HCT116 (cell line): Measurements from ENCODE around the gene CLIC6. TPM values are rescaled to one million over a fixed set of nuclear protein-coding genes. Genes with fewer than 3 reads are reported as not detected.

Experiments used
- ATAC-seq: fragments of 200-7000 bp; cut with Tn5 transposase; 2 replicates; pipeline ENCODE4 v1.9.1; 2020; ENCODE audit warnings: mild to moderate bottlenecking, moderate library complexity
- BruUV-seq: library from RNA; stranded (reverse); fragments of 400-500 nt; replicated peaks from 2 replicates; lab custom pipeline; 2021; lab: Mats Ljungman, UMichigan
- CTCF ChIA-PET: fragments of 300-600 bp; sonication (Branson Sonifier 250); formaldehyde crosslinking; loops from one replicate; lab custom pipeline; 2021; ENCODE audit warnings: antibody characterized with exemption; lab: Charles Lee
- POLR2A ChIA-PET: fragments of 300-600, 350-600 bp; sonication (Branson Sonifier 250); formaldehyde crosslinking; loops from one replicate; lab custom pipeline; 2021; ENCODE audit warnings: antibody characterized with exemption; lab: Charles Lee
- RAD21 ChIA-PET, 2 experiments: fragments of 300-600 bp; sonication (Branson Sonifier 250); formaldehyde crosslinking; loops; one replicate each; lab custom pipeline; 2023; ENCODE audit warnings: low total read pairs in 2 of 2; ENCODE audit not compliant: uncharacterized antibody in 2 of 2, unreplicated experiment in 2 of 2, low non-redundant PET in 1 of 2; lab: Charles Lee
- DNase-seq: peaks from one replicate; pipeline ENCODE4 v3.0.0-alpha.2; 2010; ENCODE audit warnings: low read depth, low spot score
- H2AFZ ChIP-seq: fragments of 200-600 bp; shearing (Covaris generic), sonication (generic); 2 replicates; pipeline ENCODE4 v1.6.1; 2017; ENCODE audit warnings: low read depth, mixed run types, mixed read lengths, antibody characterized with exemption, low read length; ENCODE audit not compliant: poor library complexity, severe bottlenecking
- H3K27ac ChIP-seq: 2 replicates; pipeline ENCODE4 v1.5.1; 2012; ENCODE audit warnings: low read depth, low read length
- H3K27me3 ChIP-seq: fragments of 200-600 bp; sonication (generic); 2 replicates; pipeline ENCODE4 v1.6.1; 2016; ENCODE audit warnings: mixed run types, low read length, mixed read lengths; ENCODE audit not compliant: insufficient read depth
- H3K36me3 ChIP-seq, 2 experiments: fragments of 200-500 bp in 1 of 2; fragments of 200-600 bp in 1 of 2; sonication (Bioruptor generic) in 1 of 2; sonication (generic) in 1 of 2; 2 replicates each; pipeline versions ENCODE4 v1.5.1 to v1.6.1; 2014 to 2016; ENCODE audit warnings: low read length in 2 of 2, inconsistent platforms in 1 of 2, mixed read lengths in 1 of 2, mixed run types in 1 of 2; ENCODE audit not compliant: insufficient read depth in 2 of 2, control insufficient read depth in 1 of 2
- H3K4me1 ChIP-seq, 2 experiments: fragments of 200-600 bp in 1 of 2; sonication (generic) in 1 of 2; 2 replicates each; pipeline versions ENCODE4 v1.5.1 to v1.6.1; 2012 to 2017; ENCODE audit warnings: low read length in 2 of 2, inconsistent platforms in 1 of 2, mild to moderate bottlenecking in 1 of 2, mixed read lengths in 1 of 2, mixed run types in 1 of 2, moderate library complexity in 1 of 2; ENCODE audit not compliant: insufficient read depth in 2 of 2, control insufficient read depth in 1 of 2
- H3K4me2 ChIP-seq: fragments of 200-600 bp; sonication (generic); 2 replicates; pipeline ENCODE4 v1.6.1; 2017; ENCODE audit warnings: mixed run types, low read length, mixed read lengths
- H3K4me3 ChIP-seq, 2 experiments: fragments of 200-600 bp in 1 of 2; sonication (generic) in 1 of 2; replicated peaks in 1 of 2; 2 replicates each; pipeline ENCODE4 v1.5.1; 2011 to 2016; ENCODE audit warnings: low read length in 2 of 2, control low read depth in 1 of 2, low read depth in 1 of 2, mild to moderate bottlenecking in 1 of 2, mixed read lengths in 1 of 2, mixed run types in 1 of 2
- H3K79me2 ChIP-seq: fragments of 200-600 bp; sonication (generic); 2 replicates; pipeline ENCODE4 v1.6.1; 2017; ENCODE audit warnings: mild to moderate bottlenecking, mixed run types, low read length, moderate library complexity, mixed read lengths; ENCODE audit not compliant: insufficient read depth
- H3K9ac ChIP-seq: fragments of 200-600 bp; sonication (generic); 2 replicates; pipeline ENCODE4 v1.6.1; 2016; ENCODE audit warnings: low read length, mixed read lengths
- H3K9me2 ChIP-seq: fragments of 200-600 bp; sonication (generic), shearing (Covaris generic); 2 replicates; pipeline ENCODE4 v1.6.1; 2017; ENCODE audit warnings: mixed run types, mild to moderate bottlenecking, moderate library complexity; ENCODE audit not compliant: insufficient read depth
- H3K9me3 ChIP-seq, 2 experiments: fragments of 200-500 bp in 1 of 2; fragments of 200-600 bp in 1 of 2; sonication (Bioruptor generic) in 1 of 2; sonication (generic) in 1 of 2; 2 replicates each; pipeline ENCODE4 v1.6.1; 2014 to 2017; ENCODE audit warnings: low read length in 2 of 2, mixed read lengths in 2 of 2, inconsistent platforms in 1 of 2, low read depth in 1 of 2, mild to moderate bottlenecking in 1 of 2, mixed run types in 1 of 2, moderate library complexity in 1 of 2; ENCODE audit not compliant: control insufficient read depth in 1 of 2, insufficient read depth in 1 of 2
- H4K20me1 ChIP-seq: fragments of 200-600 bp; sonication (generic), shearing (Covaris generic); 2 replicates; pipeline ENCODE4 v1.6.1; 2017; ENCODE audit warnings: mixed run types, mild to moderate bottlenecking, moderate library complexity; ENCODE audit not compliant: insufficient read depth
- CBX3 ChIP-seq: IDR thresholded peaks from 2 replicates; pipeline ENCODE4 v1.6.1; 2012; ENCODE audit warnings: low read depth
- CEBPB ChIP-seq: IDR thresholded peaks from 2 replicates; pipeline ENCODE4 v1.6.1; 2012; ENCODE audit warnings: low read depth
- CTCF ChIP-seq, 3 experiments: fragments of 200-600 bp in 1 of 3; sonication (generic) in 1 of 3; IDR thresholded peaks in 2 of 3; conservative IDR thresholded peaks in 1 of 3; 2 replicates each; pipeline ENCODE4 v1.5.1; 2012 to 2017; ENCODE audit warnings: low read depth in 2 of 3, low read length in 2 of 3, antibody characterized with exemption in 1 of 3, borderline replicate concordance in 1 of 3, control low read depth in 1 of 3, mild to moderate bottlenecking in 1 of 3, mixed read lengths in 1 of 3, mixed run types in 1 of 3, moderate library complexity in 1 of 3; ENCODE audit not compliant: insufficient read depth in 1 of 3
- ELF1 ChIP-seq: IDR thresholded peaks from 2 replicates; pipeline ENCODE4 v1.6.1; 2012; ENCODE audit warnings: low read depth, borderline replicate concordance
- EZH2 ChIP-seq: fragments of 200-600 bp; sonication (generic); IDR thresholded peaks from 2 replicates; pipeline ENCODE4 v1.6.1; 2017; ENCODE audit warnings: antibody characterized with exemption, mixed run types
- FOSL1 ChIP-seq: IDR thresholded peaks from 2 replicates; pipeline ENCODE4 v1.6.1; 2012; ENCODE audit warnings: low read depth
- JUND ChIP-seq: IDR thresholded peaks from 2 replicates; pipeline ENCODE4 v1.6.1; 2012
- POLR2A ChIP-seq: IDR thresholded peaks from 2 replicates; pipeline ENCODE4 v1.7.0; 2011; ENCODE audit warnings: borderline replicate concordance; ENCODE audit not compliant: insufficient read depth, insufficient read length; ENCODE audit errors: extremely low read depth
- POLR2AphosphoS5 ChIP-seq: IDR thresholded peaks from 2 replicates; pipeline ENCODE4 v1.6.1; 2011; ENCODE audit warnings: mild to moderate bottlenecking, low read depth, low read length, moderate library complexity
- RAD21 ChIP-seq: IDR thresholded peaks from 2 replicates; pipeline ENCODE4 v1.6.1; 2012; ENCODE audit warnings: low read depth, mild to moderate bottlenecking
- REST ChIP-seq: IDR thresholded peaks from 2 replicates; pipeline ENCODE4 v1.6.1; 2012; ENCODE audit warnings: low read depth
- SIN3A ChIP-seq: IDR thresholded peaks from 2 replicates; pipeline ENCODE4 v1.6.1; 2012; ENCODE audit warnings: low read depth
- TCF7L2 ChIP-seq: IDR thresholded peaks from 2 replicates; pipeline ENCODE4 v1.7.0; 2011; ENCODE audit warnings: borderline replicate concordance, inconsistent platforms; ENCODE audit not compliant: insufficient read depth, insufficient read length; ENCODE audit errors: extremely low read depth
- YY1 ChIP-seq: IDR thresholded peaks from 2 replicates; pipeline ENCODE4 v1.6.1; 2011; ENCODE audit warnings: low read length, low read depth, moderate library complexity, mild to moderate bottlenecking; ENCODE audit not compliant: insufficient replicate concordance; ENCODE audit errors: extremely low read depth
- ZFX ChIP-seq: fragments of 450-650 bp; IDR thresholded peaks from 2 replicates; pipeline ENCODE4 v1.6.1; 2017
- ZNF274 ChIP-seq: fragments of 200-500 bp; sonication (Bioruptor generic); IDR thresholded peaks from 2 replicates; pipeline ENCODE4 v1.6.1; 2014; ENCODE audit warnings: mild to moderate bottlenecking, low read depth, low read length, inconsistent platforms
- intact Hi-C: fragments of 100-400 bp; cut with micrococcal nuclease; formaldehyde crosslinking; loops from 2 replicates; pipeline ENCODE4 v1.10.0; 2022
- total RNA-seq: library from RNA; stranded (reverse); gene quantifications from one replicate; pipeline ENCODE4 v1.2.1, GENCODE V29; 2021; ENCODE audit not compliant: unreplicated experiment
- TF ChIP-seq, protein P1 (sequence below): IDR thresholded peaks from 2 replicates; pipeline ENCODE4 v1.6.1; 2012
- TF ChIP-seq, protein P2 (sequence below): IDR thresholded peaks from 2 replicates; pipeline ENCODE4 v1.6.1; 2011; ENCODE audit warnings: mild to moderate bottlenecking, low read length, moderate library complexity; ENCODE audit not compliant: insufficient replicate concordance; ENCODE audit errors: extremely low read depth

Gene CLIC6
- total RNA-seq, 1 experiment from 2014 or later: 0.05 TPM

- H3K79me2 ChIP-seq: no peaks in the 10 kb centered on the region
- H3K4me3 ChIP-seq: no peak overlapping the region
- ChIA-PET CTCF (no interaction called here), RAD21 (no interaction called here), POLR2A (no interaction called here)
- no peak for DNase-seq
- ATAC-seq: no peak
- H3K4me2 ChIP-seq: no peak overlapping the region
- intact Hi-C loops: no loop called here
- no TSS peak for BruUV-seq
- H3K36me3 ChIP-seq: no peaks in the 10 kb centered on the region
- H3K27me3 ChIP-seq: no peaks in the 10 kb centered on the region
- no peak overlapping the region for H3K27ac ChIP-seq
- no peaks in the 10 kb centered on the region for H4K20me1 ChIP-seq
- H3K9me2 ChIP-seq: no peaks in the 10 kb centered on the region
- no peak overlapping the region for H2AFZ ChIP-seq
- H3K4me1 ChIP-seq: no peaks in the 10 kb centered on the region
- H3K9me3 ChIP-seq: no peaks in the 10 kb centered on the region
- H3K9ac ChIP-seq: no peak overlapping the region
- TF ChIP-seq, protein P1, sequence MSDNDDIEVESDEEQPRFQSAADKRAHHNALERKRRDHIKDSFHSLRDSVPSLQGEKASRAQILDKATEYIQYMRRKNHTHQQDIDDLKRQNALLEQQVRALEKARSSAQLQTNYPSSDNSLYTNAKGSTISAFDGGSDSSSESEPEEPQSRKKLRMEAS: no peak
- TF ChIP-seq SIN3A (no peak), CBX3 (no peak), FOSL1 (no peak), YY1 (no peak), REST (no peak), EZH2 (no peak), ELF1 (no peak), CTCF (IDR thresholded peaks at IDR 0.05 in 2 of 3, conservative IDR thresholded peaks at IDR 0.05 in 1 of 3; ENCODE audit: borderline replicate concordance in 1 of 3, insufficient read depth in 1 of 3, low read depth in 2 of 3, low read length in 2 of 3) (no peak), RAD21 (no peak), POLR2A (no peak), POLR2AphosphoS5 (no peak), CEBPB (no peak), ZNF274 (no peak), ZFX (no peak), JUND (no peak), TCF7L2 (no peak)
- TF ChIP-seq, protein P2, sequence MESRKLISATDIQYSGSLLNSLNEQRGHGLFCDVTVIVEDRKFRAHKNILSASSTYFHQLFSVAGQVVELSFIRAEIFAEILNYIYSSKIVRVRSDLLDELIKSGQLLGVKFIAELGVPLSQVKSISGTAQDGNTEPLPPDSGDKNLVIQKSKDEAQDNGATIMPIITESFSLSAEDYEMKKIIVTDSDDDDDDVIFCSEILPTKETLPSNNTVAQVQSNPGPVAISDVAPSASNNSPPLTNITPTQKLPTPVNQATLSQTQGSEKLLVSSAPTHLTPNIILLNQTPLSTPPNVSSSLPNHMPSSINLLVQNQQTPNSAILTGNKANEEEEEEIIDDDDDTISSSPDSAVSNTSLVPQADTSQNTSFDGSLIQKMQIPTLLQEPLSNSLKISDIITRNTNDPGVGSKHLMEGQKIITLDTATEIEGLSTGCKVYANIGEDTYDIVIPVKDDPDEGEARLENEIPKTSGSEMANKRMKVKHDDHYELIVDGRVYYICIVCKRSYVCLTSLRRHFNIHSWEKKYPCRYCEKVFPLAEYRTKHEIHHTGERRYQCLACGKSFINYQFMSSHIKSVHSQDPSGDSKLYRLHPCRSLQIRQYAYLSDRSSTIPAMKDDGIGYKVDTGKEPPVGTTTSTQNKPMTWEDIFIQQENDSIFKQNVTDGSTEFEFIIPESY: no peak
These were observed 39.1 kb downstream of the CLIC6 start for GRCh38 chr21:34707876-34708325.
